ENCODE data around the gene S100A7.

DNA sequence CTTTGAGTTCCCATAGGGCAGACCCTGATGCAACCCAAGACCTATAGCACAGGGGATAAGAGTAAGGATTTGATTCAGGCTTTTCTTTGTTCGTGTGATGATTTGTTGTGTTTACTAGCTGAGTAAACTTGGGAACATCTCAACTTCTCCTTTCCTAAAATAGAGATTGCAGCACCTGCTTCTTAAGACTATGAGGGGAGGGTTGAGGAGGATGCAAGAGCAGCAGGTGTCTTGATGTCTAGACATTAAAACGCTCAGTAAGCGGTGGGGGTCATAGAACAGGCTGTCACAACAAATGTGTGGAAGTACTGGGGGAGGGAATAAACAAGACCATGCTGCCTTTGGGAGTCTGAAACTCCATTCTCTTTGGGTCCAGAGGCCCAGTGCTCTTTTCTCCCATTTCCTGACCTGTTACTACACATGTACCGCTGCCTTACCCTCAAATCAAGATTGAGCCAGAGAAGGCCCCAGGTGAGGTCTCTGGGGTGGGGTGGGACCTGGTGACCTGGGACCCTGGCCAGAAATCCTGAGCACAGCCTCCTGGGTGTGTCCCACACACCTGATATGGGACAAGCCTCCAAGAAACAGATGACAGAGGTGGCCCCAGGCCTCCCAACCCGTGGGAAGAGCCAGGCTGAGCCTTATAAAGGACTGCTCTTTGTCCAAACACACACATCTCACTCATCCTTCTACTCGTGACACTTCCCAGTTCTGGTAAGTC lies 44.4 kb downstream of the S100A7 start, which contains the start of gene S100A7A:
- no peak for TF ChIP-seq EP300 (conservative IDR thresholded peaks at IDR 0.05; ENCODE audit: poor library complexity, severe bottlenecking)
- TF ChIP-seq, protein P1, sequence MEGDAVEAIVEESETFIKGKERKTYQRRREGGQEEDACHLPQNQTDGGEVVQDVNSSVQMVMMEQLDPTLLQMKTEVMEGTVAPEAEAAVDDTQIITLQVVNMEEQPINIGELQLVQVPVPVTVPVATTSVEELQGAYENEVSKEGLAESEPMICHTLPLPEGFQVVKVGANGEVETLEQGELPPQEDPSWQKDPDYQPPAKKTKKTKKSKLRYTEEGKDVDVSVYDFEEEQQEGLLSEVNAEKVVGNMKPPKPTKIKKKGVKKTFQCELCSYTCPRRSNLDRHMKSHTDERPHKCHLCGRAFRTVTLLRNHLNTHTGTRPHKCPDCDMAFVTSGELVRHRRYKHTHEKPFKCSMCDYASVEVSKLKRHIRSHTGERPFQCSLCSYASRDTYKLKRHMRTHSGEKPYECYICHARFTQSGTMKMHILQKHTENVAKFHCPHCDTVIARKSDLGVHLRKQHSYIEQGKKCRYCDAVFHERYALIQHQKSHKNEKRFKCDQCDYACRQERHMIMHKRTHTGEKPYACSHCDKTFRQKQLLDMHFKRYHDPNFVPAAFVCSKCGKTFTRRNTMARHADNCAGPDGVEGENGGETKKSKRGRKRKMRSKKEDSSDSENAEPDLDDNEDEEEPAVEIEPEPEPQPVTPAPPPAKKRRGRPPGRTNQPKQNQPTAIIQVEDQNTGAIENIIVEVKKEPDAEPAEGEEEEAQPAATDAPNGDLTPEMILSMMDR (IDR thresholded peaks at IDR 0.05; ENCODE audit: poor library complexity, severe bottlenecking): no peak
- TF ChIP-seq RAD21 (conservative IDR thresholded peaks at IDR 0.05): no peak
- TF ChIP-seq EZH2 (IDR thresholded peaks at IDR 0.05; ENCODE audit: borderline replicate concordance, insufficient read depth, low read length, poor library complexity, severe bottlenecking): no peak
- TF ChIP-seq, protein P2, sequence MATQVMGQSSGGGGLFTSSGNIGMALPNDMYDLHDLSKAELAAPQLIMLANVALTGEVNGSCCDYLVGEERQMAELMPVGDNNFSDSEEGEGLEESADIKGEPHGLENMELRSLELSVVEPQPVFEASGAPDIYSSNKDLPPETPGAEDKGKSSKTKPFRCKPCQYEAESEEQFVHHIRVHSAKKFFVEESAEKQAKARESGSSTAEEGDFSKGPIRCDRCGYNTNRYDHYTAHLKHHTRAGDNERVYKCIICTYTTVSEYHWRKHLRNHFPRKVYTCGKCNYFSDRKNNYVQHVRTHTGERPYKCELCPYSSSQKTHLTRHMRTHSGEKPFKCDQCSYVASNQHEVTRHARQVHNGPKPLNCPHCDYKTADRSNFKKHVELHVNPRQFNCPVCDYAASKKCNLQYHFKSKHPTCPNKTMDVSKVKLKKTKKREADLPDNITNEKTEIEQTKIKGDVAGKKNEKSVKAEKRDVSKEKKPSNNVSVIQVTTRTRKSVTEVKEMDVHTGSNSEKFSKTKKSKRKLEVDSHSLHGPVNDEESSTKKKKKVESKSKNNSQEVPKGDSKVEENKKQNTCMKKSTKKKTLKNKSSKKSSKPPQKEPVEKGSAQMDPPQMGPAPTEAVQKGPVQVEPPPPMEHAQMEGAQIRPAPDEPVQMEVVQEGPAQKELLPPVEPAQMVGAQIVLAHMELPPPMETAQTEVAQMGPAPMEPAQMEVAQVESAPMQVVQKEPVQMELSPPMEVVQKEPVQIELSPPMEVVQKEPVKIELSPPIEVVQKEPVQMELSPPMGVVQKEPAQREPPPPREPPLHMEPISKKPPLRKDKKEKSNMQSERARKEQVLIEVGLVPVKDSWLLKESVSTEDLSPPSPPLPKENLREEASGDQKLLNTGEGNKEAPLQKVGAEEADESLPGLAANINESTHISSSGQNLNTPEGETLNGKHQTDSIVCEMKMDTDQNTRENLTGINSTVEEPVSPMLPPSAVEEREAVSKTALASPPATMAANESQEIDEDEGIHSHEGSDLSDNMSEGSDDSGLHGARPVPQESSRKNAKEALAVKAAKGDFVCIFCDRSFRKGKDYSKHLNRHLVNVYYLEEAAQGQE (IDR thresholded peaks at IDR 0.05; ENCODE audit: borderline replicate concordance): no peak
- no peak for TF ChIP-seq TAF1 (IDR thresholded peaks at IDR 0.05; ENCODE audit: low read depth)
- no peak for TF ChIP-seq POLR2AphosphoS5 (IDR thresholded peaks at IDR 0.05)
- TF ChIP-seq MXI1 (conservative IDR thresholded peaks at IDR 0.05; ENCODE audit: poor library complexity, severe bottlenecking): no peak
- no peak for TF ChIP-seq SMC3 (conservative IDR thresholded peaks at IDR 0.05; ENCODE audit: poor library complexity)

Measured in neural cell (in vitro differentiated cells).